Vagina (tissue), 2 donors: ENCODE data around the gene FOXP2.

Experiments
- CTCF ChIP-seq, 3 experiments: fragments of 450-650 bp in 2 of 3; fragments of 200-600 bp in 1 of 3; sonication (generic) in 1 of 3; IDR thresholded peaks; one replicate each; pipeline ENCODE4 v1.5.1; 2017 to 2019; ENCODE audit warnings: antibody characterized with exemption in 3 of 3, mild to moderate bottlenecking in 2 of 3, moderate library complexity in 2 of 3
- POLR2A ChIP-seq, 2 donors: fragments of 450-650 bp; IDR thresholded peaks; one replicate each; pipeline ENCODE4 v1.6.1; 2017; ENCODE audit warnings: antibody characterized with exemption in 2 of 2, mild to moderate bottlenecking in 2 of 2, moderate library complexity in 2 of 2
- POLR2AphosphoS5 ChIP-seq, 2 donors: sonication (generic); formaldehyde crosslinking; IDR thresholded peaks; one replicate each; pipeline ENCODE4 v1.9.0; 2017; ENCODE audit warnings: antibody characterized with exemption in 2 of 2, mild to moderate bottlenecking in 2 of 2, low read depth in 1 of 2; ENCODE audit not compliant: insufficient read depth in 1 of 2

GRCh38 chr7:114630201-114630990, 215.8 kb downstream of the FOXP2 start:
- TF ChIP-seq CTCF (IDR thresholded peaks at IDR 0.05), result no peak
- TF ChIP-seq POLR2AphosphoS5 (IDR thresholded peaks at IDR 0.05; ENCODE audit: insufficient read depth in 1 of 2, low read depth in 1 of 2), result no peak
- no peak for TF ChIP-seq POLR2A (IDR thresholded peaks at IDR 0.05)
